GM12865 (cell line): ENCODE data around the gene GFAP.
"Not testable (repeated sequence)": the region's sequence is repeated elsewhere in the genome, so short reads cannot be mapped to it uniquely, and the experiment has no call there.

Experiments used
- DNase-seq: peaks from one replicate; pipeline ENCODE4 v3.0.0; 2010; ENCODE audit warnings: low read depth
- H3K4me3 ChIP-seq: 2 replicates; pipeline ENCODE4 v1.5.1; 2011; ENCODE audit warnings: mild to moderate bottlenecking, low read depth, low read length, control low read depth
- TF ChIP-seq, protein P1 (sequence below): IDR thresholded peaks from 2 replicates; pipeline ENCODE4 v1.5.1; 2011; ENCODE audit warnings: low read length, control low read depth, low read depth, inconsistent platforms; ENCODE audit not compliant: insufficient read depth; ENCODE audit errors: missing control alignments

Gene GFAP

DNA sequence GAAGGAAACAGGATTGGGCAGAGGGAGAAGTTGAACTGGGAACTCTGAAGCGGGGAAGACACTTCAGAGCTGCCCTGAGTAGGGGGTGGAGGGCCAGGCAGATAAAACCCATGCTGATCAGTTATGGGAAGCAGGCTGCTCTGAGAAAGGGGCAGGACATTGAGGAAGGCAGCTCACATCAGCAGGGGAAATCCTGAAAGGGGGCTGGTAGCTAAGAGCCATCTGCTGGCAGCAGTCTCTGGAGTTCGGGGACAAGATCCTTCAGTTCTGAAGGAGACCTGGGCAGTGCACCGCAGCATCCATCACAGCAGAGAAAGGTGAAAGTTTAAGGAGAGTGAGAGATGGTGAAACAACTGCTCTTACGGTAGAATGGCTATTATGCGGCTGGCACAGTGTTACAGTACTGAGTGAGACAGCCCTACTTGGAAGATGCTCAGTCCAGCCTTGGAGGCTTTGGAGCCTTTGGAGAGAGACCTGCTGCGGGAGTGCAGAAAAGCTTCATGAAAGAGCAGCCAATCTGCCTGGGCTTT lies 37.7 kb upstream of the GFAP start:
- DNase-seq, result no peak
- TF ChIP-seq, protein P1, sequence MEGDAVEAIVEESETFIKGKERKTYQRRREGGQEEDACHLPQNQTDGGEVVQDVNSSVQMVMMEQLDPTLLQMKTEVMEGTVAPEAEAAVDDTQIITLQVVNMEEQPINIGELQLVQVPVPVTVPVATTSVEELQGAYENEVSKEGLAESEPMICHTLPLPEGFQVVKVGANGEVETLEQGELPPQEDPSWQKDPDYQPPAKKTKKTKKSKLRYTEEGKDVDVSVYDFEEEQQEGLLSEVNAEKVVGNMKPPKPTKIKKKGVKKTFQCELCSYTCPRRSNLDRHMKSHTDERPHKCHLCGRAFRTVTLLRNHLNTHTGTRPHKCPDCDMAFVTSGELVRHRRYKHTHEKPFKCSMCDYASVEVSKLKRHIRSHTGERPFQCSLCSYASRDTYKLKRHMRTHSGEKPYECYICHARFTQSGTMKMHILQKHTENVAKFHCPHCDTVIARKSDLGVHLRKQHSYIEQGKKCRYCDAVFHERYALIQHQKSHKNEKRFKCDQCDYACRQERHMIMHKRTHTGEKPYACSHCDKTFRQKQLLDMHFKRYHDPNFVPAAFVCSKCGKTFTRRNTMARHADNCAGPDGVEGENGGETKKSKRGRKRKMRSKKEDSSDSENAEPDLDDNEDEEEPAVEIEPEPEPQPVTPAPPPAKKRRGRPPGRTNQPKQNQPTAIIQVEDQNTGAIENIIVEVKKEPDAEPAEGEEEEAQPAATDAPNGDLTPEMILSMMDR, result no peak
- H3K4me3 ChIP-seq, result no peak overlapping the region

DNA sequence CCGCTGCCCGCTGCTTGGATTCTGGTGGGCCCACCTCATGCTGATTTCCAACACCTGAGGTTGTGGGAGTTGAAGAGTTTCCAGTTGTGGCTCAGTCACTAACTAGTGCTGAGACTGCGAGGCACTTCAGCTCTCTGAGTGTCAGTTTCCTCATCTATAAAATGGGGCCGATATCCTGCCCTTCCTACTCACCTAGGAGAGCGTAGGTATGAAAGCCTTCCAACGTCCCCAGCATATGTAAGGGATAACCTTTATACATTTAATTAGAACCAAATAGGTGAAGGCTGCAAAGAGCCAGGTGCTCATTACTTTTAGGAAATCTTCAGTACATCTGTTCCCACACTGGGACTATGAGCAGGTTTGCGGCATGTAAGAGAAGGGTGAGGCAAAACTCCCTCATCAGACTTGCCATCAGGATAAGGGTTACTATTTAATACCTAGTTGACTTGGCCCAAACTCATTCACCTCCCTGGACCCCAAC lies 33.1 kb upstream of the GFAP start:
- peak overlapping the region; percentile 75 for H3K4me3 ChIP-seq
- TF ChIP-seq, protein P1, result no peak
- no peak for DNase-seq

DNA sequence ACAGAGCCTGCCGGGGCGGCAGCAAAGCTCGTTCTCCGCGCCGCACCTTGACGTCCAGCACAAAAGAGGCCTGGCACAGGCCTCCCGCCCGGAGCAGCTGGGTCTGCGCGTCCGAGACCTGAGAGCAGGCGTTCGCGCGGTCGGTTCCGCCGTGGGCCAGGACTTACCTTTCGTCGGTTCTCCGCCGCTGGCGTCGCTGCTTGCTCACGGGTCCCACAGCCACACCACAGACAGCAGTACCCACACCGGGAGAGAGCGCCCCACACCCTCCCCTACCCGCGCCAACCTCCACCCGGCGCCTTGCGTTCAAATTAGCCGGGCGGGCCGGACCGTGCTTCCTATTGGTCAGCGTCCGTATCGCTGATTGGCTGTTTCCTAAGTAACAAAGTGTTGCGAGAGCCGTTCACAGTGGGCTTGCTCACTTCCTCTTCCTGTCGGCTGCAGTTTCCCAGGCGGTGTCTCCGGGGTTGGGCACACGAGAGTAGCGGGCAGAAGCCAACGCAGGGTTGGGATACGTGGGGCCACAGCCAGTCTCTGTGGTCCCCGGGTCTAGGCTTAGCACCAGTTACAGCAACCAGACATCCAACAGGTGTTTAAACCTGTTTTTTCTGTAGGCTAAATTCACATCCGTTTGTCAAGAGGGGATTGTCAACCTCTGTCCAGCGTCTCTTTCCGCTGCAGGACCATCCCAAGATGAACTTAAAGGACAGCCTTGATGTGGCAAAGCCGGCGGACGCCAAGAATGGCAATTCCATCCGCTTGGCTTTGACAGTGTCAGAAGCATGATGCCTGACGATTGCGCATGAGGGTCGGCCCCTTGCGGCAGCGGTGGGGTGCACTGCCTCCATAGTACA lies 32.4 kb upstream of the GFAP start, which contains the start of gene KIF18B:
Gene KIF18B (minus strand): TSS at position 313 of the 854 bp plus-strand sequence. CDS start 11,429 bp downstream, outside the sequence.
- H3K4me3 ChIP-seq, result peak within 1 kb of the TSS; percentile 75
- TF ChIP-seq, protein P1, result peak; percentile 7
- peak; percentile 98 for DNase-seq

DNA sequence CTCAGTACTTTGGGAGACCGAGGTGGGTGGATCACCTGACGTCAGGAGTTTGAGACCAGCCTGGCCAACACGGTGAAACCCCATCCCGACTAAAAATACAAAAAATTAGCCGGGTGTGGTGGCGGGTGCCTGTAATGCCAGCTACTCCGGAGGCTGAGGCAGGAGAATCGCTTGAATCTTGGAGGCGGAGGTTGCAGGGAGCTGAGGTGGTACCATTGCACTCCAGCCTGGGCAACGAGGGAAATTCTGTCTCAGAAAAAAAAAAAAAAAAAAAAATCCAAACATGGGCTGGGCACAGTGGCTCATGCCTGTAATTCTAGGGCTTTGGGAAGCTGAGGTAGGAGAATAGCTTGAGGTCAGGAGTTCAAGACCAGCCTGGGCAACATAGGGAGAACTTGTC lies 30.4 kb upstream of the GFAP start:
- peak overlapping the region; percentile 75; the same call in 1 of the 2 replicates for H3K4me3 ChIP-seq
- not testable (repeated sequence) for DNase-seq

DNA sequence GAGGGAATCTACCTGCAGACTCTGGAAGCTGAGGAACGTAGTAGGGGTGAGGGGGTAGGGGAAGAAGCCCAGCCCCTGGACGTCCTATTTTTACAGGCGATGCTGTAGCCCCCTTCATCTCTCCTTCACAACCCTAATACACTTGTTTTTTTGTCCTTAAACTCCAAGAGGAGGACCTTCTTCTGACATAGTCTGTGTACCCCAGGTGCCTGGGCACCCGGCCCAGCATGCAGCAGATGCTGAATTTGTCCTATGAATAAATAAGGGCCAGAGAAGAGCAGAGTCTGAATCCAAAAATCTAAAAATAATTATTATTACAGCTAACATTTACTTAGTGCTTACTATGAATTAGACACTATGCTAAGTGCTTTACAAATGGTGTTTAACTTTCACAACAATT lies 27.2 kb upstream of the GFAP start:
- no peak for DNase-seq
- TF ChIP-seq, protein P1, result no peak
- no peak overlapping the region for H3K4me3 ChIP-seq

DNA sequence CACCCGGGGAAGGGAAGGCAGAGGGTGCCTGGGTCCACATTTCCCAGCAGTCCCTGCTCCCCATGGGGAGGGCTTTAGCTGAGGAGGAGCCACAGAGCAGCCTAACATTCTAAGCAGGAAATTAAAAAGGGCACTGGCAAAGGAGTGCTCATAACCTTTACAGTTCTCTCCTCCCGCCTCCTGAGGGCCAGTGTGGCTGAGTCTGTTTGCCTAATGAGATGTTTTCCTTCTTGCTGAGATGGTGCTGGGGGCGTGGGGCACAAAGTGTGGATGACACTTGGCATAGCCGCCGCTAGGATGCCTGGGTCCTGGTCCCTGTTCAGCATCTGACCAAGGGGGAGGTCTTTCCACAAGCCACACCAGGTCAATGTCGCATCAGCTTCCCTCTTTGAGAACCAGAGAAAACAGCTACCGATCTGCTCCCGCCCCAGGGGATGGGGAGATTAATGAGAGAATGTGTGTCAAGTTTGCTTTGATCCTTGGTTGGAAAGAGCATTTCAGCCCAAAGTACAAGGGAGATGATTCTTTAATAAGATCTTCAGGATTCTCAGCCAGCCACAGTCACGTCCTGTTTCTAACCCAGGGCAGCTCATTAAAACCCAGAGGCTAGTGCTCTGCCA lies 26.5 kb upstream of the GFAP start:
- TF ChIP-seq, protein P1, result no peak
- no peak overlapping the region for H3K4me3 ChIP-seq
- DNase-seq, result no peak

DNA sequence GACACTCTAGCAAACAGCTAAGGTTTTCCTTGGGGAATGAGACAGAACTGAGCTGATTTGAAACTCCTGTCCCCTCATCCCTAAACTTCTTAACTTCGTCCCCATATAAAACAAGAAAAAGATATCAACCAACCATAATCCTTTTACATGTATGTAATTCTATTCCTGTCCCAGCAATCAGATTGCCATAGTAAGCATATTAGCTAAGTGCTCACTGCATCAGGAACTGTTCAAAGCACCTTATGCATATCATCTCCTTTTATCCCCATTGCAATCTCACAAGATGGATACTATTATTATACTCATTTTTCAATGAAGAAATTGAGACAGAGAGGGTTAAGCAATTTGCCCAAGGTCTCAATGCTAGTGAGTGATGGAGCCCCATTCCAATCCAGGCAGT lies 25.5 kb upstream of the GFAP start:
- DNase-seq, result no peak
- H3K4me3 ChIP-seq, result no peak overlapping the region

More for the DNA sequence above, 25.5 kb upstream of the GFAP start:
- TF ChIP-seq, protein P1, result no peak
